GM19025 (cell line): Measurements from ENCODE around the gene MAPRE3.

Experiments used
- ATAC-seq: cut with Tn5 transposase; IDR thresholded peaks from one replicate; pipeline ENCODE4 v1.9.1; 2021; ENCODE audit warnings: mild to moderate bottlenecking, low read depth, moderate library complexity; ENCODE audit not compliant: unreplicated experiment

Gene MAPRE3

GRCh38 chr2:26978061-26978596 is 7.7 kb downstream of the MAPRE3 start:
- ATAC-seq = no peak

DNA sequence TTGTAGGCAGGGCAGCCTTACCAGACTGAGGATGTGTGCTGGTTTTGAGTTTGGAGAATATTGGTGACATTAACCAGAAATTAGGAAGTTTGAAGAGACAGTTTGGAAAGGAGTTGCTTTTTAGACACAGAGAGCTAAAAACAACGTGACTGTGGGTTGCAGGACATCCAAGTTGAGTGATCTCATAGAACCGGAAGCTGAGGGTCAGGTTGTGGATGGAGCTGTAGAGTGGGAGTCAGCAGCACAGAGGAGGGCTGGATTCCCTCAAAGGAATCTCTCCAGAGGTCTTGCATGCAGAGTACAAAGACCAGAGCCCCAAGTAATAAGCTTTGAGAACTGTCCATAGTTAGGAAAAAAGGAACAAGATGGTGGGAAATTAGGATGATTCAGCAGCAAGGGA is 9.3 kb downstream of the MAPRE3 start:
- no peak for ATAC-seq

GRCh38 chr2:26980971-26981370 is 10.5 kb downstream of the MAPRE3 start:
- ATAC-seq = no peak

GRCh38 chr2:26982102-26982742 is 11.8 kb downstream of the MAPRE3 start:
- ATAC-seq = no peak

- no peak for ATAC-seq
Observed at GRCh38 chr2:26983746-26984145, 13.3 kb downstream of the MAPRE3 start.

GRCh38 chr2:26985807-26986206 is 15.4 kb downstream of the MAPRE3 start:
- no peak for ATAC-seq

DNA sequence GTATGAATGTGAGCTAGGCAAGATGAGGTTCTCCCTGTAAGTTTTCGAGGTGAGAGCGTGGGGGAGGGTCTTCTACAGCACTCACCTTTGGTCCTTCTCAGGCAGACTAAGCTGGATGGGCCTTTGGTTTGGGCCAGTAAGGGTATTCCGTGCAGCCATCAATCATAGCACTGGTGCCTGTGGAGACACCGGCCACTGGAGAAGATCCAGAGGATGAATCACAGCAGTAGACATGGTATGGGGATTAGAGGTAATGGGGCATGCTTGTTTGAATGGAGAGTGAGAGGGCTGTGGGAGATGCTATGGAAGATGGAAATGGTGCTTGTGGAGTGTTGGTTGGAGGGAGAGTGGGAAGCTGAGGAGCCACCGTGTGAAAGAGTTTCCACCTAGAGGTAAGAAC is 16.1 kb downstream of the MAPRE3 start:
- no peak for ATAC-seq

- no peak for ATAC-seq
Observed at GRCh38 chr2:26988058-26988860, 17.8 kb downstream of the MAPRE3 start.

DNA sequence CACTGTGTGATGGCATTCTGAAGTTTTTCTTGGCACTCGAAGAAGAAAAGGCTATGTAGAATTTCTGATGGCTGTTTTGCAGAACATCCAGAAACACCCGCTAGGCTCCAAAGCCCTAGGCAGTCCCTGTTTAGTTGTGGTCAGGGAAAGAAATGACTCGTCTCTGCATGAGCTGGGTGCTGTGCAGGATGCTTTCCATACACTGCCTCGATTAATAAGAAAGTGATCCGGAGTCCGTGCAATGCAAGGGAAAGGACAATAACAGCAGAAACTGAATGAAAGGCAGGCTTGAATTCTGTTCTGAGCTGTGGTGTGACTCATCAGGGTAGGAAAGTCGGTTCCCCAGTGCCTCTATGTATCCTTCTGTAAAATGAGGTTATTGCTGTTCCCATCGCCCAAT is 18.7 kb downstream of the MAPRE3 start:
- no peak for ATAC-seq

GRCh38 chr2:26991717-26992116 is 21.3 kb downstream of the MAPRE3 start:
- no peak for ATAC-seq

DNA sequence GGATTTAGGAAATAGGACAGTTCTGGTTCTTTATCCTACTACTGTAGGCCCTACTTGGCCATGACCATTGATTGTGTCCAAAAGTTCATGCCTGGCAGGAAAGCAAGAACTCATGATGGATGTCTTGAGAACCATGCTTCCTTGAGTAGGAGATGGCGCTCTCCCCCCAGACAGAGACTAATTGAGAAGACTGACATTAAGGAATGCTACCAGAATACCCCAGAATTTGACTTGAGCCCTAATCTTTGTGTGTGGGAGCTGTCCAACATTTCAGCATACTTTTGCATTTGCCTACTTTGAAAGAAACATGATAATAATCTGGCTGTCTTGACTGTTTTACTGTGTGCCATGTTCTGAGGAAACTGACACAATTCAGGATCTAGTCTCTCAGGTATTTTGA is 23.3 kb downstream of the MAPRE3 start:
- ATAC-seq = no peak

- ATAC-seq = no peak
Observed at GRCh38 chr2:26994983-26995382, 24.5 kb downstream of the MAPRE3 start.

- ATAC-seq = no peak
Observed at GRCh38 chr2:26997394-26997793, 27.0 kb downstream of the MAPRE3 start.

DNA sequence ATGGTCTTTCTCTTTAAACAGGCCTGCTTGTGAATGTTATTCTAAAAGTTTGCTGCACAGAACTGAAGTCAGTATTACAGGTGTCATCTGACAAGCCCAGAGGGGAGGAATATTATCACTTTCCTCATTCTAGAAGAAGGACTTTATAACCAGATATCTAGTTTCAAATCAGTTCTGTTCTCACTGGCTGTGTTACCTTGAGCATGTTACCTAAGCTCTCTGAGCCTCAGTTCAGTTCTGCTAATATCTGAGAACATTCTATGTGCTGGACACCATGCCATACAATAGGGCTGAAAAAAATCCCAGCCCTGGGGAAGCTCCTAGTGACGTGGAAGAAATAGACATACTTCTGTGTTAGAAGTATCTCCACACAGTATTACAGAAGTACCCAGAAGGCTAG is 27.9 kb downstream of the MAPRE3 start:
- no peak for ATAC-seq

DNA sequence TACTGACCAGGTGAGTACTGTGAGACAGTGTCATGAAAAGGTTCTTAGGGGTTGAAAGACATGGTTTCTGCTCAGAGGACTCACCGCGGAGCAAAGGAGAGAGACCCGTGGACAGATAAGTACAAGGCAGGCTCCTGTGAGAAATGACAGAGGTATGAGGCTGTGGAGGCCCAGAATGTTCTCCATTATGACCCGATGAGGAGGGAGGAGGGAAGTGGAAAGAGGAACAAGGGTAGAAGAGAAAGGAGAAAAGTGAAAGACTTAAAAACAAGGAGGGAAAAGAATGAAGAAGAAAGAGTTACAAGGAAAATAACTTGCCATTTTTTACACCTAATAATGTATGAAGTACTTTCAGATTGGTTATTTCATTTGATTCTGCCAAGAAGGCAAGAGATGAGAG is 29.8 kb downstream of the MAPRE3 start:
- ATAC-seq = no peak

GRCh38 chr2:27000995-27001394 is 30.6 kb downstream of the MAPRE3 start:
- no peak for ATAC-seq

GRCh38 chr2:27001950-27002349 is 31.5 kb downstream of the MAPRE3 start:
- no peak for ATAC-seq

GRCh38 chr2:27003007-27003406 is 32.6 kb downstream of the MAPRE3 start:
- no peak for ATAC-seq

GRCh38 chr2:27003857-27004256 is 33.4 kb downstream of the MAPRE3 start:
- ATAC-seq = no peak

DNA sequence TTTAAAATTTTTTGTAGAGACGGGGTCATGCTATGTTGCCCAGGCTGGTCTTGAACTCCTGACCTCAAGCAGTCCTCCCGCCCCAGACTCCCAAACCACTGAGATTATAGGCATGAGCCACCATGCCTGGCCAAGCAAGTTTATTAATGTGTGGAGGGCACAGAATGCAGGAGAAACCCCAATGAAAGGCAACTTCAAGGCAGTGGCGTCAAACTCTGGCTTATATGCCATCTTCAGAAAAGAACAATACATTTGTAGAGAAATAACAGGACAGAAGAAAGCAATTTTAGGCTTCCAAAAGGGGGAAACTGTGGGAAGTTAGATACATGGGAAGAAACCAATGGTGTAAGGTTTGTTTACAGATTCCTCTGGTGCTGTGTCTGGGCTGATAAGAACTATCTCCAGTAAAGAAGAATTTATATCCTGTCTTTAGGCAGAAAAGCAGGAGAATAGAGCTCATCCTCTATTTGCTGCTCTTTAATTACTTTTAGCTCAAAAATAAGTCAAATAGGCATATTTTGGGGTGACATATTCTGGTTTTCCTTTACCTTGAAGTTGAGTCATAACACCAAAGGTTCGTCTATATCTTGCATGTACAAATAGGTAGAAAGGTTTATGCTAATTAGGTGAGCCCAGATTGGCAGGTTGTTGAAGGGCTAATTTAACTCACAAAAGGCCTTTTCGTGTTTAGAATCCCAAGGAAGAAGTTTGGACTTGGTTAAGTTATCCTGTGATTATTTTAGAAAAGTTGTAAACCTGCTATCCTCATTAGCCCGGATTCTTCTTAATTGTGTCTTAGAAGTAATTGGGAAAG is 36.4 kb downstream of the MAPRE3 start:
- ATAC-seq = no peak
